Smooth muscle cell (in vitro differentiated cells): ENCODE results near the gene ZKSCAN3. TPM values are rescaled to one million over a fixed set of nuclear protein-coding genes. Genes with fewer than 3 reads are reported as not detected.
"Not testable (repeated sequence)": the region's sequence is repeated elsewhere in the genome, so short reads cannot be mapped to it uniquely, and the experiment has no call there.

Experiments used
- DNase-seq: peaks from one replicate; lab custom pipeline; 2025; ENCODE audit not compliant: unreplicated experiment; lab: John Stamatoyannopoulos, UW
- H2AFZ ChIP-seq: fragments of 200-600 bp; sonication (generic); 2 replicates; pipeline ENCODE4 v1.6.0; 2016; ENCODE audit warnings: antibody characterized with exemption, low read depth, mild to moderate bottlenecking
- H3F3A ChIP-seq: fragments of 200-600 bp; sonication (generic); 2 replicates; pipeline ENCODE4 v1.6.0; 2017; ENCODE audit warnings: antibody characterized with exemption, low read depth
- H3K27ac ChIP-seq: fragments of 200-600 bp; sonication (generic); 2 replicates; pipeline ENCODE4 v1.5.1; 2016; ENCODE audit warnings: low read depth, mild to moderate bottlenecking
- H3K27me3 ChIP-seq: fragments of 200-600 bp; sonication (generic); 2 replicates; pipeline ENCODE4 v1.6.1; 2016; ENCODE audit warnings: low read depth, mild to moderate bottlenecking
- H3K36me3 ChIP-seq: fragments of 200-600 bp; sonication (generic); 2 replicates; pipeline ENCODE4 v1.5.1; 2016; ENCODE audit warnings: low read depth
- H3K4me1 ChIP-seq: fragments of 200-600 bp; sonication (generic); 2 replicates; pipeline ENCODE4 v1.5.1; 2016; ENCODE audit warnings: low read depth
- H3K4me2 ChIP-seq: fragments of 200-600 bp; sonication (generic); 2 replicates; pipeline ENCODE4 v1.6.0; 2016; ENCODE audit warnings: mild to moderate bottlenecking
- H3K4me3 ChIP-seq: fragments of 200-600 bp; sonication (generic); 2 replicates; pipeline ENCODE4 v1.5.1; 2016; ENCODE audit warnings: mild to moderate bottlenecking
- H3K79me2 ChIP-seq: fragments of 200-600 bp; sonication (generic); 2 replicates; pipeline ENCODE4 v1.6.0; 2016; ENCODE audit warnings: low read depth, mild to moderate bottlenecking
- H3K9ac ChIP-seq: fragments of 200-600 bp; sonication (generic); 2 replicates; pipeline ENCODE4 v1.6.0; 2016; ENCODE audit warnings: low read depth
- H3K9me3 ChIP-seq: fragments of 200-600 bp; sonication (generic); replicated peaks from 2 replicates; pipeline ENCODE4 v1.5.1; 2016; ENCODE audit warnings: low read depth
- H4K20me1 ChIP-seq: fragments of 200-600 bp; sonication (generic); 2 replicates; pipeline ENCODE4 v1.6.0; 2016; ENCODE audit warnings: low read depth
- WGBS: methylation state at CpG from one replicate; pipeline ENCODE4 v1.1.7; 2016; ENCODE audit warnings: low lambda C conversion rate; 5-methylcytosine and 5-hydroxymethylcytosine counted together
- polyA plus RNA-seq: library from polyadenylated mRNA; unstranded; fragments of >200 nt; fragmentation: Nextera tagmentation; extraction: Ambion mirVana; gene quantifications from 2 replicates; pipeline ENCODE4 v1.2.1, GENCODE V29; 2016
- total RNA-seq: library from RNA; depleted of rRNA; stranded (reverse); fragments of >200 nt; gene quantifications from 2 replicates; pipeline ENCODE4 v1.2.3, GENCODE V29; 2014
- TF ChIP-seq, protein P1 (sequence below): fragments of 200-600 bp; sonication (generic); IDR thresholded peaks from 2 replicates; pipeline ENCODE4 v1.5.1; 2017; ENCODE audit warnings: borderline replicate concordance, mild to moderate bottlenecking, antibody characterized with exemption; ENCODE audit not compliant: insufficient read depth, poor library complexity, severe bottlenecking

Gene ZKSCAN3
- total and polyA plus RNA-seq, 2 experiments from 2014 or later, result 3.6 to 5.2 TPM

DNA sequence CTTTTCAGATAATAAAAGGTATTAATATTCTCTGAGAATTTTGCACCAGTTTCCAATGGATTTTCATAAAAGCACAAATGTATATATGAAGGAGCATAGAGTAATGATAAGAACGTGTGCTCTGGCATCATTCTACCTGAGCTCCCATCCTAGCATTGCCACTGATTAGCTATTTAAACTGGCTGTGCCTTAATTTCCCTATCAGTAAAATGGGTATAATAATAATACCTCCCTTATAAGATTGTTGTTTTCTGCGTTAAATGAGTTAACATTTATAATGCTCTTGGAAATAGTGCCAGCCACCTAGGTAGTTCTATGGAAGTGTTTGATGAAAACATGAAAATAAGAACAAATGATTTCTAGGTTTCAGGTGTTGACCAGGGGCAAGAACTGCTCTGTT is 11.2 kb downstream of the ZKSCAN3 start:
- no peak overlapping the region for H2AFZ ChIP-seq
- no peaks in the 10 kb centered on the region for H3K4me1 ChIP-seq
- DNase-seq, result no peak
- H3K9ac ChIP-seq, result no peak overlapping the region
- TF ChIP-seq, protein P1, sequence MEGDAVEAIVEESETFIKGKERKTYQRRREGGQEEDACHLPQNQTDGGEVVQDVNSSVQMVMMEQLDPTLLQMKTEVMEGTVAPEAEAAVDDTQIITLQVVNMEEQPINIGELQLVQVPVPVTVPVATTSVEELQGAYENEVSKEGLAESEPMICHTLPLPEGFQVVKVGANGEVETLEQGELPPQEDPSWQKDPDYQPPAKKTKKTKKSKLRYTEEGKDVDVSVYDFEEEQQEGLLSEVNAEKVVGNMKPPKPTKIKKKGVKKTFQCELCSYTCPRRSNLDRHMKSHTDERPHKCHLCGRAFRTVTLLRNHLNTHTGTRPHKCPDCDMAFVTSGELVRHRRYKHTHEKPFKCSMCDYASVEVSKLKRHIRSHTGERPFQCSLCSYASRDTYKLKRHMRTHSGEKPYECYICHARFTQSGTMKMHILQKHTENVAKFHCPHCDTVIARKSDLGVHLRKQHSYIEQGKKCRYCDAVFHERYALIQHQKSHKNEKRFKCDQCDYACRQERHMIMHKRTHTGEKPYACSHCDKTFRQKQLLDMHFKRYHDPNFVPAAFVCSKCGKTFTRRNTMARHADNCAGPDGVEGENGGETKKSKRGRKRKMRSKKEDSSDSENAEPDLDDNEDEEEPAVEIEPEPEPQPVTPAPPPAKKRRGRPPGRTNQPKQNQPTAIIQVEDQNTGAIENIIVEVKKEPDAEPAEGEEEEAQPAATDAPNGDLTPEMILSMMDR, result no peak
- H3K4me3 ChIP-seq, result no peak overlapping the region
- H3K9me3 ChIP-seq, result no peaks in the 10 kb centered on the region
- no peaks in the 10 kb centered on the region for H3K27me3 ChIP-seq
- H3F3A ChIP-seq, result no peaks in the 10 kb centered on the region
- peaks cover 11% of the 10 kb centered on the region for H3K36me3 ChIP-seq
- H3K4me2 ChIP-seq, result no peak overlapping the region
- peaks cover 4% of the 10 kb centered on the region for H3K79me2 ChIP-seq
- no peak overlapping the region for H3K27ac ChIP-seq
- H4K20me1 ChIP-seq, result no peaks in the 10 kb centered on the region
- 98% methylated on average over 2 of the region's 2 CpGs for WGBS

DNA sequence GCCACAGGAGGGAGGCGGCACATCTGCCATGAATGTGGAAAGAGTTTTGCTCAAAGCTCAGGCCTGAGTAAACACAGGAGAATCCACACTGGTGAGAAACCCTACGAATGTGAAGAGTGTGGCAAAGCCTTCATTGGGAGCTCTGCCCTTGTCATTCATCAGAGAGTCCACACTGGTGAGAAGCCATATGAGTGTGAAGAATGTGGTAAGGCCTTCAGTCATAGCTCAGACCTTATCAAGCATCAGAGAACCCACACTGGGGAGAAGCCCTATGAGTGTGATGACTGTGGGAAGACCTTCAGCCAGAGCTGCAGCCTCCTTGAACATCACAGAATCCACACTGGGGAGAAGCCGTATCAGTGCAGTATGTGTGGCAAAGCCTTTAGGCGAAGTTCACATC is 15.8 kb downstream of the ZKSCAN3 start:
- H3K36me3 ChIP-seq, result peaks cover 14% of the 10 kb centered on the region

DNA sequence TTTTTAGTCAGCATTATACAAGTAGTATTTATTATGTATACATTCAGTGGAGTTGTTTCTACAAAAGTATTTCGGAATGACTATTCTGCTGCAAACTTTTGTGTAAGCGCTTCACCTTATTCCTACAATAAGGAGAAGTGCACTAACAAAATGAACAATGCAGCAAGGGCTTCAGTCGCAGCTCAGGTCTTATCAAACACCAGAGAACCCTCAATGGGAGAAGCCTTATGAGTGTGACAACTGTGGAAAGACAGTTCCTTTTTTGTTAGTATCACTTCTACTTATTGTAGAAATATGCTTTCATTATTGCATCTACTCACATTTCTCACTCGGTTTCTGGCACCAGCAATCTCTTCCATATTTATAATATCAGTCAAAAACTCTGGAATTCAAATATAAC is 18.8 kb downstream of the ZKSCAN3 start:
- TF ChIP-seq, protein P1, result no peak
- DNase-seq, result no peak
- Histone ChIP-seq H3K27me3 (no peaks in the 10 kb centered on the region), H3K4me2 (no peak overlapping the region), H3K4me3 (no peak overlapping the region), H4K20me1 (no peaks in the 10 kb centered on the region), H3K27ac (no peak overlapping the region), H3K4me1 (no peaks in the 10 kb centered on the region), H3K79me2 (no peaks in the 10 kb centered on the region), H2AFZ (no peak overlapping the region), H3K9ac (no peak overlapping the region), H3F3A (no peaks in the 10 kb centered on the region), H3K9me3 (no peaks in the 10 kb centered on the region), H3K36me3 (peaks cover 8% of the 10 kb centered on the region)
- 96% methylated on average over 4 of the region's 4 CpGs for WGBS

More for the DNA sequence above, 15.8 kb downstream of the ZKSCAN3 start:
- not testable (repeated sequence) for H2AFZ ChIP-seq, H3F3A ChIP-seq, H3K4me3 ChIP-seq, H3K27ac ChIP-seq, H3K9ac ChIP-seq, H4K20me1 ChIP-seq, H3K4me2 ChIP-seq, H3K27me3 ChIP-seq, H3K4me1 ChIP-seq, DNase-seq, H3K9me3 ChIP-seq, H3K79me2 ChIP-seq
- 98% methylated on average over 4 of the region's 4 CpGs for WGBS

DNA sequence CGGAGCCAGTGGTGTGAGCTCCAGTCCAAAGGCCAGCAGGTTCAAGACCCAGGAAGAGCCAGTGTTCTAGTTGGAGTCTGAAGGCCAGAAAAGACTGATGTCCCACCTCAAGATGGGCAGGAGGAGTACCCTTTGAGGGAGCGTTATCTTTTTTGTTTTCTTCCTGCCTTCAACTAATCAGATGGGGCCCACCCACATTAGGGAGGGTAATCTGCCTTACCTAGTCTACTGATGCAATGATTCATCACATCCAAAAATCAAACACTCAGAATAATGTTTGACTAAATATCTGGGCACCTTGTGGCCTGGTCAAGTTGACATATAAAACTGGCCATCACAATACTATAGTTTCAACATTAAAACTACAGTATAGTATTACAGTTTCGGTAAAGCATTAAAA is 19.7 kb downstream of the ZKSCAN3 start:
- Histone ChIP-seq H3F3A (no peaks in the 10 kb centered on the region), H2AFZ (no peak overlapping the region), H3K27me3 (no peaks in the 10 kb centered on the region), H3K4me1 (no peaks in the 10 kb centered on the region), H3K79me2 (no peaks in the 10 kb centered on the region), H3K4me2 (no peak overlapping the region), H3K4me3 (no peak overlapping the region), H4K20me1 (no peaks in the 10 kb centered on the region), H3K36me3 (peaks cover 8% of the 10 kb centered on the region), H3K9ac (no peak overlapping the region), H3K9me3 (no peaks in the 10 kb centered on the region), H3K27ac (no peak overlapping the region)
- DNase-seq, result no peak
- TF ChIP-seq, protein P1, result no peak
- WGBS, result 97% methylated on average over 3 of the region's 3 CpGs
